Neuron (in vitro differentiated cells): ENCODE measurements around the gene CAVIN2.
"Not testable (repeated sequence)": the region's sequence is repeated elsewhere in the genome, so short reads cannot be mapped to it uniquely, and the experiment has no call there.

Experiments
- H2AFZ ChIP-seq: one replicate; pipeline ENCODE4 v1.6.1; 2013; ENCODE audit warnings: low read depth, mild to moderate bottlenecking, inconsistent platforms, low read length, moderate library complexity
- H3K27me3 ChIP-seq: one replicate; pipeline ENCODE4 v1.6.1; 2013; ENCODE audit warnings: low read length; ENCODE audit not compliant: insufficient read depth
- H3K36me3 ChIP-seq: one replicate; pipeline ENCODE4 v1.6.1; 2013; ENCODE audit warnings: low read length; ENCODE audit not compliant: insufficient read depth
- H3K4me1 ChIP-seq: one replicate; pipeline ENCODE4 v1.6.1; 2013; ENCODE audit warnings: low read length; ENCODE audit not compliant: insufficient read depth
- H3K4me3 ChIP-seq: 2 replicates; pipeline ENCODE4 v1.5.1; 2013; ENCODE audit warnings: mild to moderate bottlenecking, low read length, moderate library complexity
- H3K9me3 ChIP-seq: one replicate; pipeline ENCODE4 v1.6.1; 2013; ENCODE audit warnings: low read length

CAVIN2 gene

GRCh38 chr2:191795715-191796114, 51.2 kb downstream of the CAVIN2 start:
- H3K36me3 ChIP-seq: no peaks in the 10 kb centered on the region
- H3K4me1 ChIP-seq: no peaks in the 10 kb centered on the region
- H2AFZ ChIP-seq: no peak overlapping the region
- H3K9me3 ChIP-seq: no peaks in the 10 kb centered on the region
- H3K4me3 ChIP-seq: no peak overlapping the region
- no peaks in the 10 kb centered on the region for H3K27me3 ChIP-seq

DNA sequence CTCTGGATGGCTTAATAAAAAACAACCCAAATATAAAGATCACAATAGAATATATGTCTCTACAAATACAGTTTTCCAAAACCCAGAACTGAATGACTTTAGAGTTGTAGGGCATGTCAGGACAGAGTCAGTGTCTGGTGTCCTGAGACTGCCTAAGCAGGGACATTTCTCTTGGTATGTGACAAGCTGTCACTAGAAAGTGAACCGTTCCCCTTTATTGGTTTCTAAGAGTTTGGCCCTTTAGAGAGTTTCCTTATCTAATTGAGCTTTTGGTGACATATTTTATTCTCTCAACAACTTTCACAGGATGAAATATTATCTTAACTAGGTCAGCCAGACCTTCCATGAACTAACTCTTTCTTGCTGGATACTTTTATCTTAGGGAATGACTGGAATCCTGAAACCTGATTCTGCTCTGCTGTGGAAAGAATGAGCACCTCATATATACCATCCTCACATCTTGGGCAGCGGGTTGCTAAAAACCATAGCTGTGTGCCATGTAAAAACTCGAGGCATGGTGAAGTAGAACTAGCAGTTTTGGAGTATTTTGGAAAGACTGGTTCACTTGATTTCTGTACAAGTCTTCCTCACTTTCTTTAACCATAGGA, 54.8 kb downstream of the CAVIN2 start:
- no peak overlapping the region for H3K4me3 ChIP-seq
- no peaks in the 10 kb centered on the region for H3K4me1 ChIP-seq
- no peaks in the 10 kb centered on the region for H3K27me3 ChIP-seq
- H3K36me3 ChIP-seq: no peaks in the 10 kb centered on the region
- no peaks in the 10 kb centered on the region for H3K9me3 ChIP-seq
- no peak overlapping the region for H2AFZ ChIP-seq

GRCh38 chr2:191790737-191791136, 56.2 kb downstream of the CAVIN2 start:
- Histone ChIP-seq H3K27me3 (no peaks in the 10 kb centered on the region), H3K36me3 (no peaks in the 10 kb centered on the region), H3K4me1 (no peaks in the 10 kb centered on the region), H3K9me3 (no peaks in the 10 kb centered on the region), H3K4me3 (no peak overlapping the region), H2AFZ (no peak overlapping the region)

- Histone ChIP-seq H3K4me3 (no peak overlapping the region), H3K4me1 (no peaks in the 10 kb centered on the region), H2AFZ (no peak overlapping the region), H3K9me3 (no peaks in the 10 kb centered on the region), H3K36me3 (no peaks in the 10 kb centered on the region), H3K27me3 (no peaks in the 10 kb centered on the region)
These were observed 57.1 kb downstream of the CAVIN2 start for GRCh38 chr2:191789796-191790195.

GRCh38 chr2:191786694-191787093, 60.2 kb downstream of the CAVIN2 start:
- Histone ChIP-seq H2AFZ (no peak overlapping the region), H3K4me3 (no peak overlapping the region), H3K9me3 (no peaks in the 10 kb centered on the region), H3K4me1 (peaks cover 2% of the 10 kb centered on the region), H3K27me3 (no peaks in the 10 kb centered on the region), H3K36me3 (no peaks in the 10 kb centered on the region)

- not testable (repeated sequence) for H3K4me1 ChIP-seq, H3K9me3 ChIP-seq, H3K27me3 ChIP-seq, H2AFZ ChIP-seq, H3K36me3 ChIP-seq, H3K4me3 ChIP-seq
These were observed 61.2 kb downstream of the CAVIN2 start for GRCh38 chr2:191785651-191786050.
